ENCODE data around the gene ZNF311. TPM values are rescaled to one million over a fixed set of nuclear protein-coding genes. Genes with fewer than 3 reads are reported as not detected.
"Not testable (repeated sequence)": the region's sequence is repeated elsewhere in the genome, so short reads cannot be mapped to it uniquely, and the experiment has no call there.

ZNF311 gene
- total RNA-seq, 4 donors from 2014 or later = 0.36 to 1.9 (median 0.59) TPM

GRCh38 chr6:28978959-28979561 is 26.1 kb downstream of the ZNF311 start:
- no peak for ATAC-seq (ENCODE audit: low FRiP score)
- TF ChIP-seq CTCF (IDR thresholded peaks at IDR 0.05) = no peak
- DNase-seq (ENCODE audit: low spot score) = no peak

- TF ChIP-seq CTCF (IDR thresholded peaks at IDR 0.05) = no peak
- DNase-seq (ENCODE audit: low spot score) (no peak), ATAC-seq (ENCODE audit: low FRiP score) (no peak)
Observed at GRCh38 chr6:28978133-28978491, 27.0 kb downstream of the ZNF311 start.

- DNase-seq (ENCODE audit: low spot score) (no peak), ATAC-seq (ENCODE audit: low FRiP score) (no peak)
- no peak for TF ChIP-seq CTCF (IDR thresholded peaks at IDR 0.05)
Observed at GRCh38 chr6:28977341-28978132, 27.6 kb downstream of the ZNF311 start.

GRCh38 chr6:28976677-28977076 is 28.4 kb downstream of the ZNF311 start:
- DNase-seq (ENCODE audit: low spot score) (no peak), ATAC-seq (ENCODE audit: low FRiP score) (no peak)
- no peak for TF ChIP-seq CTCF (IDR thresholded peaks at IDR 0.05)

- no peak for DNase-seq (ENCODE audit: low spot score)
- no peak for ATAC-seq (ENCODE audit: low FRiP score)
- TF ChIP-seq CTCF (IDR thresholded peaks at IDR 0.05) = no peak
Observed at GRCh38 chr6:28974505-28974904, 30.6 kb downstream of the ZNF311 start.

GRCh38 chr6:28970056-28970455 is 35.1 kb downstream of the ZNF311 start:
- not testable (repeated sequence) for ATAC-seq (ENCODE audit: low FRiP score); DNase-seq (ENCODE audit: low spot score)

GRCh38 chr6:28969129-28969528 is 36.0 kb downstream of the ZNF311 start:
- TF ChIP-seq CTCF (IDR thresholded peaks at IDR 0.05) = no peak
- DNase-seq (ENCODE audit: low spot score) = no peak
- ATAC-seq (ENCODE audit: low FRiP score) = no peak

All from omental fat pad (tissue), 4 donors.